Posterior cingulate gyrus (tissue), 11 donors: Measurements from ENCODE around the gene ETV2.
"Not testable (repeated sequence)": the region's sequence is repeated elsewhere in the genome, so short reads cannot be mapped to it uniquely, and the experiment has no call there.

ENCODE experiments used
- DNase-seq, 10 donors: peaks; one replicate each; pipeline versions ENCODE4 v3.0.0 to v3.0.0-alpha.2; 2020 to 2021; ENCODE audit warnings: mixed read lengths in 3 of 10
- intact Hi-C: fragments of 100-400 bp; cut with DNase I; formaldehyde crosslinking; loops from one replicate; pipeline ENCODE4 v1.15.1; 2023

The ETV2 gene

DNA sequence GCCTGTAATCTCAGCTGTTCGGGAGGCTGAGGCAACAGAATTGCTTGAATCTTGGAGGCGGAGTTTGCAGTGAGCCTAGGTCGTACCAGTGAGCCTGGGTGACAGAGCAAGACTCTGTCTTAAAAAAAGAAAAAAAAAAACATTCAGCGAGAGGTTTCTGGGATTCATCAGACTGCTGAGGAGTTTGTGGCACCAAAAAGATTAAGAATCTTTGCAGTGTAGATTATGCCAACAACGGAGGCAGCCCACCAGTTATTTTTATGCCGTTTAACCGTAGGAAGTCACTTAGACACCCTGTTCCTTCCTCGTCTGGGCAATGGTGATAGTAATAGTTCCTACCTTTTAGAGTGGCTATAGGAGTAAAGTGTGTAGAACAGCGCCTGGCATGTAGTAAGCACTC, 9.0 kb downstream of the ETV2 start:
- DNase-seq: no peak
- intact Hi-C loops: no loop called here

DNA sequence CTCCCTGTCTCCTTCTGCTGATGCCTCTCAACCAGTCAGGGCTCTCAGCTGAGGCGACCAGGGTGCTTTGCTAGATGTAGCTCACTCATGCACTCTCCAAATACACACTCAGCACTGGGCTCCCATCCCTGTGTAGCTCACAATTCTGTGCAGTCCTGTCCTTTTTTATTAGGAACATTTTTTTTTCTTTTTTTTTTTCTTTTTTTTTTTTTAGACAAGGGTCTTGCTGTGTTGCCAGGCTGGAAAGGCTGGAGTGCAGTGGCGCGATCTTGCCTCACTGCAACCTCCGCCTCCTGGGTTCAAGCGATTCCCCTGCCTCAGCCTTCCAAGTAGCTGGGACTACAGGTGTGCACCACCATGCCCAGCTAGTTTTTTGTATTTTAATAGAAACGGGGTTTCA, 13.3 kb downstream of the ETV2 start:
- intact Hi-C loops, DNase-seq: not testable (repeated sequence)

DNA sequence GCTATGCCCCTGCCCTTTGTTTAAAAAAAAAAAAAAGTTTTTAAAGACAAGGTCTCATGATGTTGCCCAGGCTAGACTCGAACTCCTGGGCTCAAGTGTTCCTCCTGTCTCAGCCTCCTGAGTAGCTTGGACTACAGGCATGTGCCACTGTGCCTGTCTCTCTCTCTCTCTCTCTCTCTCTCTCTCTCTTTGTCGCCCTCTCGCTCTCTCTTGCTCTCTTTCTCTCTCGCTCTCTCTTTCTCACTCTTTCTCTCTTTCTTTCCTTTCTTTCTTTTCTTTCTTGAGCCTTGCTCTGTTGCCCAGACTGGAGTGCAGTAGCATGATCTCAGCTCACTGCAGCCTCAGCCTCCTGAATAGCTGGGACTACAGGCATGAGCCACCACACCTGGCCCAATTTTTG, 14.1 kb downstream of the ETV2 start:
- intact Hi-C loops: no loop called here
- DNase-seq: no peak

DNA sequence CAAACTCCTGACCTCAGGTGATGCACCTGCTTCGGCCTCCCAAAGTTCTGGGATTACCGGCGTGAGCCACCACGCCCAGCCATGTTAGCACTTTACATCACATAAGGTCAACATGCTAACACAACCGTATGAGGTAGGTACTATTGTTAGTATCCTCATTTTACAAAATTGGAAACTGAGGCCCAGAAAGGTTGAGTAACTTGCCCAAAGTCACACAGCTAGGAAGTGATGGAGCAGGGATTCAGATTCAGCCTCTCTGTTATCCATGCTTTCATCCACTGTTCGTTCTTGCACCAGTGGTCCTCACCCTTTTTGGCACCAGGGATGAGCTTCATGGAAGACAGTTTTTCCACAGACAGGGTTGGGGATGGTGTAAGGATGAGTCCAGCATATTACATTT, 15.2 kb downstream of the ETV2 start:
- intact Hi-C loops: no loop called here
- DNase-seq: no peak

DNA sequence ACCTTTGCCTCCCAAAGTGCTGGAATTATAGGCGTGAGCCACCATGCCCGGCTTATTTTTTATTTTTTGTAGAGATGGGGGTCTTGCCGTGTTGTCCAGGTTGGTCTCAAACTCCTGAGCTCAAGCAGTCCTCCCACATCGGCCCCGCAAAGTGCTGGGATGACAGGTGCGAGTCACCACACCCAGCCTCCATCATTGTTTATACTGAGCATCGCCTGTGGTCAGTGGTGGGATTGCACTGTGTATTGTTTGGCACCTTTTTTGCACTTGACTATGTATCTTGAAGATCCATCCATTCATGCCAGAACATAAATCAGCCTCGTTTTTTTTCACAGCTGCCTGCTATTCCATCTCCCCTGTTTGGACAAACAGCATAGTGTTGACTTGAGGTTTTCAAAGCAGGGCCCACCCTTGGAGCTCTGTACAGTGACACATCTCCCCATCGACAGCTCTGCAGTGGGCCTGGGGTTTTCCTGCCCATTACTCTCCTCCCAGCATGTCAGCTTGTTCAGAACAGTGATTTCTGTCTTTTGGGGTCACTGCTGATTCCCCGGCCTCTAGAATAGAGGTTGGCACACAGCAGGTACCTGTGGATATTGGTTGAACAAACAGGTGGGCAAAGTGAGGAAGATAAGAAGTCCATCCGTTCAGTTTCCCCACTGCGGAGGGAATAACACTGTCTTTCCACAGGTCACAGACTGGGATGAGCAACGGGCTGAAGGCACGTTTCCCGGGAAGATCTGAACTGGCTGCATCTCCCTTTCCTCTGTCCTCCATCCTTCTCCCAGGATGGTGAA, 16.6 kb downstream of the ETV2 start:
- no peak for DNase-seq
- intact Hi-C loops: no loop called here

DNA sequence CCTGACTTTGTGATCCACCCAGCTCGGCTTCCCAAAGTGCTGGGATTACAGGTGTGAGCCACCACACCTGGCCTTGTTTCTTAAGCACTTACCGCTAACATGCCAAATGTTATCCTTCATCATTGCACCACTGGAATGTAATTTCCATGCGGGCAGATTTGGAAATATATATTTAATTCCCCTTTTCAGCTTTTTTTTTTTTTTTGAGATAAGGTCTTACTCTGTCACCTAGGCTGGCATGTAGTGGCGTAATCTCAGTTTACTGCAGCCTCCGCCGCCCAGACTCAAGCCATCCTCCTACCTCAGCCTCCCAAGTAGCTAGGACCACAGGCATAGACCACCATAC, 20.4 kb downstream of the ETV2 start:
- intact Hi-C loops: no loop called here
- no peak for DNase-seq

DNA sequence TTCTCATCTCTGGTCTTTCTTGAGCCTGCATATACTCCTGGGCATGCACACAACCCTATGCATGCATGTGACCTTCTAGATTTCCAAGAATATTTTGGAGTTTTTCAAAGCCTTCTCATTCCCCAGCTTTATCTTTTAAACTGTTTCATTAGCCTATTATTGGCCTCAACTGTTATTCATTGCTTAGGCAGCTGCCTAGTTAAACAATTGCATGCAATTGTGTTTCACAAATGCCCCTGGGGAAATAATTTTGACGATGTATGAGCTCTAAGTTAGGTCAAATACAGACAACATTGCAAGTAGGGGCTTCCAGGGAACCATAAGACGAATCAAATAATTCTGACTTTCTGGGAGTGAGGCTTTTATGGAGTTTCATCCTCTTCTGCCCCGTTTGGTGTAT, 22.4 kb downstream of the ETV2 start:
- intact Hi-C loops: no loop called here
- DNase-seq: no peak

DNA sequence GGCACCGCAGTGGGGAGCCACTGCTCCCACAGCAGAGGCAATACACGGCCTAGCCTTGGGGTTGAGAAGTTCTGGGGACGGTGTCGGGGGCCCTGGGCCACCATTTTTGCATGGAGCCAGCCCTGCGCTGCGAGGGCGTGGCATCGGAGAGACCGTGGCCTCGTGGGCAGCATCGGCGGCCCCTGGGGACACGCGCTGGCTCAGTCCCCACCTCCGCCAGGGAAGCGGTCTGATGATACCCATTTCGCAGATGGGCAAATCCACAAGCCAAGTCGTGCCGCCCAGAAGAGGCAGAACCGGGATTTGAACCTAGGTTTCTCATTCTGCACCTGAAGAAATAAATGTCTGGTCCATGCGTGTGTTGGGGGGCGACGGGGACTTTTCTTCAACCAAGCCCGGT, 23.6 kb downstream of the ETV2 start:
- intact Hi-C loops: no loop called here
- no peak for DNase-seq

DNA sequence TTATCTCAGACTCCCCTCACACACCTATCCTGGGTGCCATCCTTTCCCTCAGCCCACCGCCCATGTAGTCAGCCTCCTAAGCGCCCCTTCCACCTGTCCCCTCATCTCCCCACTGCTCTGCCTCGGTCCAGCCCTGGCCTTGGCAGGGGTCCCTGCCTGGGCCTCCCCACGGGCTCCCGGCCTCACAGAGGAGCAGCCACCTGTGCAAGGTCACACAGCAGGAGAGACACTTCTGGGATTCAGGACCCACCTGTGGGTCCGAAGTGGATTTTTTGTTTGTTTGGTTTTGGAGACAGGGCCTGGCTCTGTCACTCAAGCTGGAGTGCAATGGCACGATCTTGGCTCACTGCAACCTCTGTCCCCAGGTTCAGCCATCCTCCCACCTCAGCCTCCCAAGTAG, 24.1 kb downstream of the ETV2 start:
- no peak for DNase-seq
- intact Hi-C loops: no loop called here

DNA sequence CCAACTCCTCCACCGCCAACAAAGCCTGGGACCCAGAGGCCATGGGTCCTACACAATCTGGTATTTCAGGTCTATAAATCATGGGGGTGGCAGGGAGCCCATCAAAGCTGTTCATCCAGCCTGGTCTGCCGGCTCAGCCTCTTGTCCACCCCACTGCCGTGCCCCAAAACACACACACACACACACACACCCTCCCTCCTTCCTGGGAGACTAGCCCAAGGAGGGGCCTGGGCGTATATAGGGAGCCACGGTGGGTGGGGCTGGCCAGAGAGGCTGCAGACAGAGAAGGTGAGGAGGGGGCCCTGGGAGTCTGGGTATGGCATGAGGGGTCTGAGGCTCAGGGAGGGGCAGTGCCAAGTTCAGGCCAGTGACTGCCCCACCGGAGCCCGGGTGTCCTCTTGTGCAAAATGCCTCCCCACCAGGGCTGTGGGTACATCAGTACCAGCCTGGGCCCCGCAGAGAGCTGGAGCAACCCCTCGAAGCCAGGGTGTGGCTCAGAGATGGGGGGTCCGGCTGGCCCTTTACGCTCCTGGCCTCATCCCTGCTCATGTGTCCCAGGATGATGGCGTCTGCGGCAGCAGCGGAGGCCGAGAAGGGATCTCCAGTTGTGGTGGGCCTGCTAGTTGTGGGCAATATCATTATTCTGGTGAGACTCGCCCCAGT, 24.8 kb downstream of the ETV2 start, which contains the start of gene UPK1A:
UPK1A (plus strand) TSS at position 267 of the 663 bp plus-strand sequence; CDS start at position 563, 296 bp downstream.
- intact Hi-C loops: no loop called here

DNA sequence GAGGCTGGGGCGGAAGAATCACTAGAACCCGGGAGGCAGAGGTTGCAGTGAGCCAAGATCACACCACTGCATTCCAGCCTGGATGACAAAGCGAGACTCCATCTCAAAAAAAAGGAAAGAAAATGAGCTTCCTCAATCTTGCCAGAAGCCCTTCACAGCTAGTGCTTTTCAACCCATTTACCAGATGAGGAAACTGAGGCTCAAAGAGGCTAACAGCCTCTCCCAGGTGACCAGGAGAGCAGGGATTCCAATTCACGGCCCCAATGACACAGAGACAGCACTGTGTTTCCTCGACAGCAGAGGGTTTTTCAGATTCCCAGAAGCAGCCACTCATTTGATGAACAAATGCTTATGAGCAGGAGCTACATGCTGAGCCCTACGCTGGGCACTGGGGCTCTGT, 28.0 kb downstream of the ETV2 start:
- DNase-seq: no peak
- intact Hi-C loops: no loop called here

More for the DNA sequence above, 24.8 kb downstream of the ETV2 start, which contains the start of gene UPK1A:
- DNase-seq: no peak

DNA sequence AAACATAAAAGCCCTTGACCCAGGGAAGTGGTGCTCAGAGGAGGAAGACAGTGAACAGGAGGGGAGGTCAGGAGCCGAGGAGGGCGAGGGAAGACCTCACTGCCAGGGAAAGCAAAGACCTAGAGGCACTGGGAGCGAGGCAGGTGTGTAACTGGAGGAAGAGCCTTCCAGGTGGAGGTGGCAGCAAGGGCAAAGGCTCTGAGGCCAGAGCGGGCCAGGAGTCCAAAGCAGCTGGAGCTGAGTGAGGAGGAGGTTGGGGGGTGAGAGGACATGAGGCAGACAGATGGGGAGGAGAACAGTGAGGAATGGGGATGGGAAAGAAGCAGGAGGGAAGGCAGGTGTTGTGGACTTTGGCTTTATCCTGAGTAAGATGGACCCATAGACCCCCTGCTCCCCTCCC, 28.4 kb downstream of the ETV2 start:
- intact Hi-C loops: no loop called here
- DNase-seq: no peak

DNA sequence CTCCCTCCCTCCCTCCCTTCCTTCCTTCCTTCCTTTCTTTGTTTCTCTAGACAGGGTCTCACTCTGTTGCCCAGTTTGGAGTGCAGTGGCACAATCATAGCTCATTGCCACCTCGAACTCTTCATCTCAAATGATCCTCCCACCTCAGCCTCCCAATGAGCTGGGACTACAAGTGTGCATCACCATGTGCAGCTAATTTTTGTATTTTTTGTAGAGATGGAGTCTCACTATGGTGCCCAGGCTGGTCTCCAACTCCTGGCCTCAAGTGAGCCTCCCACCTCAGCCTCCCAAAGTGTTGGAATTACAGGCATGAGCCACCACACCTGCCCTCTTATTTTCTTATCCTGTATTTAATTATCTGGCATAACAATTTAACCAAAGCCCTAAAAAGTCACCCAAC, 29.1 kb downstream of the ETV2 start:
- intact Hi-C loops: no loop called here

DNA sequence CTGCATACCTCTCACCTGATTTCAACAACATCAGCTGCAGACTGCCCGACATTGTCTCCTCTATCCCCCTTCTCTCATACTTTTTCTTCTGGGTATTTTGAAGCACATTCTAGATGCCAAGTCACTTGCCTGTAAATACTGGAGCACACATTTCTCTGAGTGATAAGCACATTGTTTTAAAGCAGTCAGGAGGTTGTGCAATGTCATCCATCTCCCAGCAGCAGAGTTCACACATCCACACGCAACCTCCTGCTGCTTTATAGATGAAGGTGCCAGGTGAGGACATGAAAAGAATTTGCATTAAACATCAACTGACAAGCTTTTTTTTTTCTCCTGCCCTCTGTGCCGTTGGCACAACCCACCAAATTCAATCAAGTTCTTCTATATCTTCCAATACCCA, 30.3 kb downstream of the ETV2 start:
- intact Hi-C loops: no loop called here
- DNase-seq: no peak

More for the DNA sequence above, 29.1 kb downstream of the ETV2 start:
- DNase-seq: no peak

DNA sequence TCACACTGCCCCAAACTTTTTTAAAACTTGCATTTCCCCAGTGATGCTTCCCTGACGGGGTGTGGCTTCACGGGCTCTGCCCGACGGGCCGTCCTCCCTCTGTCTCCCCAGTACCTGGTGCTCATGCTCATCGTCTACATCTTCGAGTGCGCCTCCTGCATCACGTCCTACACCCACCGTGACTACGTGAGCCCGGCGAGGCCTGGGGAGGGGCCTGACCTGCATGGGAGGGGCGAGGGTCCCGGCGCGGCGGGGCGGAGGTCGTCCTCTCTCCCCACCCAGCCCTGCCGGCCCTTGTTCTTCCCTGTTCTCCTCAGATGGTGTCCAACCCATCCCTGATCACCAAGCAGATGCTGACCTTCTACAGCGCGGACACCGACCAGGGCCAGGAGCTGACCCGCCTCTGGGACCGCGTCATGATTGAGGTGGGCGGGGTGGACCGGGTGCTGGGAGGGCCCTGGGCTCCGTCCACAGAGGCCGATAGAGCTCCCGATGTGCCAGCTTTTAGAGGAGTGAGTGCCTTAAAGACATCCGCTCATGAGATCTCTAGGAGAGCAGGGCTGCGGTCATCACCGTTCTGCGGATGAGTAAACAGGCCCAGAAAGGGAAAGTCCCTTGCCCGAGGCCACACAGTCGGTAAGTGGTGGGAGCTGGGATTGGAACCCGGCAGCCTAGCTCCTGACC, 31.7 kb downstream of the ETV2 start:
- no peak for DNase-seq

DNA sequence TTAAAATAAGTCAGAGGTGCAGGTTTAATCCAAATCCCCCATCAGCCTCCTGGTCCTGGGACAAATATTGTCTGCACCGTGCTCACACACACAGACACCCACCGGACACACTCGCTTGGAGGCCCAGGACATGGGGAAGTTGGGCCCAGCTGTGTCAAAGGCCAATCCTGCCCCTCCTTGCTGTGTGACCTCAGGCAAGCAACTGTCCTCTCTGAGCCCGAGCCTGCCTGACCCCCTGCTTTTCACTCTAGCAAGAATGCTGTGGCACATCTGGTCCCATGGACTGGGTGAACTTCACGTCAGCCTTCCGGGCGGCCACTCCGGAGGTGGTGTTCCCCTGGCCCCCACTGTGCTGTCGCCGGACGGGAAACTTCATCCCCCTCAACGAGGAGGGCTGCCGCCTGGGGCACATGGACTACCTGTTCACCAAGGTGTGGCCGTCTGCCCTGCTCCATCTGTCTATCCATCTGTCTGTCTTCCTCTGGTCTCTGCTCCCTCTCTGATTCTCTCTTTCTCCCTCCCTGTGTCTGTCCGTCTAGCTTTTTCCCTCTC, 34.1 kb downstream of the ETV2 start:
- intact Hi-C loops: no loop called here

More for the DNA sequence above, 31.7 kb downstream of the ETV2 start:
- intact Hi-C loops: no loop called here

DNA sequence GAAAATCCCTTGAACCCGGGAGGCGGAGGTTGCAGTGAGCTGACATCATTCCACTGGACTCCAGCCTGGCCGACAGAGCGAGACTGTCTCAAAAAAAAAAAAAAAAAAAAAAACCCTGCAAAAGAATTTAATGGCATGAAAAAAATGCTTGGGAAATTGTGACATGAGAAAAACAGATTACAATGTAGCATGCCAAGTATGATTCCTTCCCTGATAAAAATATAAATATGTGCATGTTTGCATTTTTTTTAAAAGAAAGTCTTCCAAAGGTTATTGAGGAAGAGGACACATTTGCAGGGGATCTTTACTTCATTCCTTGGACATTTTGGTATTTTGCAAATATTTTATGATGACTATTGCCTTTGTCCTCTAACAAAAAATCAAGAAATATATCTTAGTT, 48.3 kb downstream of the ETV2 start:
- no peak for DNase-seq
- intact Hi-C loops: loop anchor here (5.0 kb wide), 1 partner anchor 242 kb away; no protein-coding TSS in a partner anchor

More for the DNA sequence above, 34.1 kb downstream of the ETV2 start:
- DNase-seq: no peak

DNA sequence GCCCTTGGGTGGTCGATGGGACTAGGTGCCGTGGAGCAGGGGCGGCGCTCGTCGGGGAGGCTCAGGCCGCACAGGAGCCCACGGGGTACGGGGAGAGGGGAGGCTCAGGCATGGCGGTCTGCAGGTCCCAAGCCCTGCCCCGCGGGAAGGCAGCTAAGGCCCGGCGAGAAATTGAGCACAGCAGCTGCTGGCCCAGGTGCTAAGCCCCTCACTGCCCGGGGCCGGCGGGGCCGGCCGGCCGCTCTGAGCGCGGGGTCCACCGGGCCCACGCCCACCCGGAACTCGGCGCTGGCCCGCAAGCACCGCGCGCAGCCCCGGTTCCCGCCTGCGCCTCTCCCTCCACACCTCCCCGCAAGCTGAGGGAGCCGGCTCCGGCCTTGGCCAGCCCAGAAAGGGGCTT, 49.6 kb downstream of the ETV2 start:
- not testable (repeated sequence) for DNase-seq
- intact Hi-C loops: loop anchor here (5.0 kb wide), 1 partner anchor 241 kb away; no protein-coding TSS in a partner anchor

DNA sequence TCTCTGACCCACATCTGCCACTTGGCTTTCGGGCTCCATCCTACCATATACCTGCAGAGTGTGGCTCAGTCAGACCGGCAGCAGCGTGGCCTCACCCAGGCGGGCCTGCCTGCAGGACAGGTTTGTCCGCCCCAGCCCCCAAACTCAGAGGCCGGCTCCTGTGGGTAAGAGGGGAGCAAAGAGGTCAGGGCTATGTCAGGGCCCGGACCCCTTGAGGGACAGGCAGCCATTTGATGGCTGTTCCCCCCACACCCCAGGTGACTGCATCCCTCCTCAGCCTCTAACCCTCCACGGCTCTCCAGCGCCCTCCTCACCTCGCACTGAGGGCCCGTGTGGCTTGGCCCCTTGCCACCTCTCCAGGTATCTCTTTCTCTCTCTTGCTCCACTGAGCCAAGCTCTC, 50.5 kb downstream of the ETV2 start:
- intact Hi-C loops: loop anchor here (5.0 kb wide), 1 partner anchor 240 kb away; no protein-coding TSS in a partner anchor

DNA sequence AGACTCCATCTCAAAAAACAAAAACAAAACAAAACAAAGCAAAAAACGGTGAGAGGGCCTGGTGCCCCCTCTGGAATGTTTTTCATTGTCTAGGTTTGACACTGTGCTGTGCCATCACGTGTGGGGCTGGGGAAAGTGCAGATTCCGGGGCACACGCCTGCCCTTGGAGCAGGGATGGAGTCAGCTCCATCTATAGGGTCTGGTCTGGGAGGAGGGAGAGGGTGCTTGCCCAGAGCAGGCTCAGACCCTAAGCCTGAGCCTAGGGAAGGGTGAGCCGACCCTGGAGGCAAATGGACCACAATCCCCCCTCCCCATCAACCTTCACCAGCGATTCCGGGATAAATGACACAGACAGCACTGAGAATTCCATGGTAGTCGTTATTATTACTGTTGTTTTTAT, 51.9 kb downstream of the ETV2 start:
- intact Hi-C loops: loop anchor here (5.0 kb wide), 1 partner anchor 239 kb away; no protein-coding TSS in a partner anchor
- no peak for DNase-seq

More for the DNA sequence above, 50.5 kb downstream of the ETV2 start:
- no peak for DNase-seq
